H1 (cell line): ENCODE measurements around the gene TPP1. TPM values are rescaled to one million over a fixed set of nuclear protein-coding genes. Genes with fewer than 3 reads are reported as not detected.

ENCODE experiments used
- ATF3 ChIP-seq: IDR thresholded peaks from 2 replicates; pipeline ENCODE4 v1.6.1; 2011; ENCODE audit warnings: low read depth, mild to moderate bottlenecking, low read length; ENCODE audit not compliant: insufficient read depth
- CHD1 ChIP-seq: IDR thresholded peaks from 2 replicates; pipeline ENCODE4 v1.6.1; 2012; ENCODE audit warnings: low read depth, low read length, improper control_type of control experiment
- CHD7 ChIP-seq: fragments of 300-600 bp; sonication (generic); IDR thresholded peaks from 2 replicates; pipeline ENCODE4 v1.7.1; 2012; ENCODE audit warnings: low read length, moderate library complexity, mild to moderate bottlenecking, inconsistent platforms; ENCODE audit not compliant: insufficient replicate concordance
- GABPA ChIP-seq: IDR thresholded peaks from 2 replicates; pipeline ENCODE4 v1.6.1; 2011; ENCODE audit warnings: mild to moderate bottlenecking, low read length, moderate library complexity, borderline replicate concordance; ENCODE audit not compliant: insufficient read depth
- HDAC6 ChIP-seq: IDR thresholded peaks from one replicate; pipeline ENCODE4 v1.7.1; 2012; ENCODE audit warnings: low read depth, mild to moderate bottlenecking, inconsistent platforms, low read length, moderate library complexity
- RFX5 ChIP-seq: IDR thresholded peaks from 2 replicates; pipeline ENCODE4 v1.6.1; 2011; ENCODE audit warnings: low read depth, low read length, improper control_type of control experiment, borderline replicate concordance
- SP1 ChIP-seq: IDR thresholded peaks from 2 replicates; pipeline ENCODE4 v1.6.1; 2011; ENCODE audit warnings: low read depth, low read length
- TCF12 ChIP-seq: IDR thresholded peaks from 2 replicates; pipeline ENCODE4 v1.6.1; 2011; ENCODE audit warnings: low read depth, mild to moderate bottlenecking, low read length
- TEAD4 ChIP-seq: IDR thresholded peaks from 2 replicates; pipeline ENCODE4 v1.6.1; 2012; ENCODE audit warnings: low read depth, low read length, inconsistent platforms, mixed read lengths
- YY1 ChIP-seq: IDR thresholded peaks from 2 replicates; pipeline ENCODE4 v1.6.1; 2011; ENCODE audit warnings: low read depth, mild to moderate bottlenecking, low read length
- polyA plus RNA-seq, 7 experiments: library from polyadenylated mRNA; depleted of rRNA in 3 of 7; stranded (reverse) in 5 of 7; unstranded in 2 of 7; fragments of >200 nt in 5 of 7; fragments of 200-250 nt in 2 of 7; gene quantifications; 1 replicate in 5 of 7; 2 replicates in 1 of 7; 4 replicates in 1 of 7; pipeline versions ENCODE4 v1.2.1 to v1.2.3, GENCODE V29; 2011 to 2013; ENCODE audit warnings: missing spikeins in 2 of 7, mixed read lengths in 2 of 7
- total RNA-seq: library from RNA; stranded (reverse); fragmentation: NEBNext Ultra II Directional; extraction: Animal tissue kit (Norgen Biotek cat#: 25700); gene quantifications from 2 replicates; pipeline ENCODE4 v1.2.1, GENCODE V29; 2021

TPP1 gene
- total and polyA plus RNA-seq, 2 of the 8 experiments (the other 6 are each of a cell fraction or from before 2014, with no cell fraction given): 36.1 to 77.5 TPM

- TF ChIP-seq CHD7 (no peak), HDAC6 (no peak), SP1 (no peak), ATF3 (no peak), RFX5 (no peak), CHD1 (no peak), TCF12 (no peak), TEAD4 (no peak), YY1 (no peak), GABPA (no peak)
Measured at GRCh38 chr11:6666302-6667183, 47.3 kb upstream of the TPP1 start (continued).
